Prostate gland (tissue), 2 donors: ENCODE data around the gene DCHS2.

ENCODE experiments used
- POLR2A ChIP-seq: fragments of 450-650 bp; IDR thresholded peaks from one replicate; pipeline ENCODE4 v1.6.1; 2016; ENCODE audit warnings: antibody characterized with exemption, mild to moderate bottlenecking
- TF ChIP-seq, protein P1 (sequence below), 4 experiments: fragments of 200-600 bp in 2 of 4; fragments of 450-650 bp in 2 of 4; sonication (generic) in 2 of 4; IDR thresholded peaks; 1 replicate in 3 of 4; 2 replicates in 1 of 4; pipeline ENCODE4 v1.5.1; 2016 to 2019; ENCODE audit warnings: antibody characterized with exemption in 4 of 4, mild to moderate bottlenecking in 2 of 4, moderate library complexity in 2 of 4

DNA sequence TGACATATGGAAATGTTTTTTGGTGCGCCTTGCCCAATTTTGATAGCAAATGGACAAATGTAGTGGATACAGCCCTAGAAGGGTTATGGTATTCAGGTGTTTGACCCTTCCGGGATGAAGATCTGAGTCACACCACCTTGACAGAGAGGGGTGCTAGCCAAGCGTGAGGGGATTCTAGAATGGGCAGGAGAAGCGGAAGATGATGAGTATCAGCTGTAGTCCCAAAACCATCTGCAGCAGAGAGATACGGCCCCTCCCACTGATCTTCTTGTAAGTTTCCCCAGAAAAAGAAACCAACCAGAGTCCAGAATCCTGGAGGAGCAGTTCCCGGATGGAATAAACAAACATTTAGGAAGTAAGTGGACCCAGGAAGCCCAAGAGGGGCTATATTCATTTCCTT lies 18.1 kb downstream of the DCHS2 start:
- TF ChIP-seq, protein P1, sequence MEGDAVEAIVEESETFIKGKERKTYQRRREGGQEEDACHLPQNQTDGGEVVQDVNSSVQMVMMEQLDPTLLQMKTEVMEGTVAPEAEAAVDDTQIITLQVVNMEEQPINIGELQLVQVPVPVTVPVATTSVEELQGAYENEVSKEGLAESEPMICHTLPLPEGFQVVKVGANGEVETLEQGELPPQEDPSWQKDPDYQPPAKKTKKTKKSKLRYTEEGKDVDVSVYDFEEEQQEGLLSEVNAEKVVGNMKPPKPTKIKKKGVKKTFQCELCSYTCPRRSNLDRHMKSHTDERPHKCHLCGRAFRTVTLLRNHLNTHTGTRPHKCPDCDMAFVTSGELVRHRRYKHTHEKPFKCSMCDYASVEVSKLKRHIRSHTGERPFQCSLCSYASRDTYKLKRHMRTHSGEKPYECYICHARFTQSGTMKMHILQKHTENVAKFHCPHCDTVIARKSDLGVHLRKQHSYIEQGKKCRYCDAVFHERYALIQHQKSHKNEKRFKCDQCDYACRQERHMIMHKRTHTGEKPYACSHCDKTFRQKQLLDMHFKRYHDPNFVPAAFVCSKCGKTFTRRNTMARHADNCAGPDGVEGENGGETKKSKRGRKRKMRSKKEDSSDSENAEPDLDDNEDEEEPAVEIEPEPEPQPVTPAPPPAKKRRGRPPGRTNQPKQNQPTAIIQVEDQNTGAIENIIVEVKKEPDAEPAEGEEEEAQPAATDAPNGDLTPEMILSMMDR (IDR thresholded peaks at IDR 0.05): no peak
- TF ChIP-seq POLR2A: no peak
